Right lobe of liver (tissue), 4 donors: ENCODE data around the gene CHRD.

Experiments
- POLR2A ChIP-seq: fragments of 450-650 bp; IDR thresholded peaks from one replicate; pipeline ENCODE4 v1.6.1; 2017; ENCODE audit warnings: antibody characterized with exemption, mild to moderate bottlenecking
- TF ChIP-seq, protein P1 (sequence below), 4 donors: fragments of 200-600 bp in 3 of 4; fragments of 450-650 bp in 1 of 4; IDR thresholded peaks; one replicate each; pipeline versions ENCODE4 v1.5.1 to v1.8.0; 2016 to 2022; ENCODE audit warnings: antibody characterized with exemption in 4 of 4, mild to moderate bottlenecking in 2 of 4
- donor health status: DM: no; HTN: no; CAD: no.
- donor health status: DM: no; HTN: no; CAD: no.
- donor health status: DM: no; HTN: yes; CAD: no.

DNA sequence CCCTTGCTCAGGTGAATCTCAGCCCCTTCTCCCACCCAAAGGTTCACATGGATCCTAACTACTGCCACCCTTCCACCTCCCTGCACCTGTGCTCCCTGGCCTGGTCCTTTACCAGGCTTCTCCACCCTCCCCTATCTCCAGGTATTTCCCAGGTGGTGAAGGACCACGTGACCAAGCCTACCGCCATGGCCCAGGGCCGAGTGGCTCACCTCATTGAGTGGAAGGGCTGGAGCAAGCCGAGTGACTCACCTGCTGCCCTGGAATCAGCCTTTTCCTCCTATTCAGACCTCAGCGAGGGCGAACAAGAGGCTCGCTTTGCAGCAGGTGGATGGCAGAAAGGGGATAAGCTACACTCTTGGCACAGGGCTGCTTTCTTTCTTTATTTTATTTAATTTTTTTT lies 37.9 kb upstream of the CHRD start:
- TF ChIP-seq, protein P1, sequence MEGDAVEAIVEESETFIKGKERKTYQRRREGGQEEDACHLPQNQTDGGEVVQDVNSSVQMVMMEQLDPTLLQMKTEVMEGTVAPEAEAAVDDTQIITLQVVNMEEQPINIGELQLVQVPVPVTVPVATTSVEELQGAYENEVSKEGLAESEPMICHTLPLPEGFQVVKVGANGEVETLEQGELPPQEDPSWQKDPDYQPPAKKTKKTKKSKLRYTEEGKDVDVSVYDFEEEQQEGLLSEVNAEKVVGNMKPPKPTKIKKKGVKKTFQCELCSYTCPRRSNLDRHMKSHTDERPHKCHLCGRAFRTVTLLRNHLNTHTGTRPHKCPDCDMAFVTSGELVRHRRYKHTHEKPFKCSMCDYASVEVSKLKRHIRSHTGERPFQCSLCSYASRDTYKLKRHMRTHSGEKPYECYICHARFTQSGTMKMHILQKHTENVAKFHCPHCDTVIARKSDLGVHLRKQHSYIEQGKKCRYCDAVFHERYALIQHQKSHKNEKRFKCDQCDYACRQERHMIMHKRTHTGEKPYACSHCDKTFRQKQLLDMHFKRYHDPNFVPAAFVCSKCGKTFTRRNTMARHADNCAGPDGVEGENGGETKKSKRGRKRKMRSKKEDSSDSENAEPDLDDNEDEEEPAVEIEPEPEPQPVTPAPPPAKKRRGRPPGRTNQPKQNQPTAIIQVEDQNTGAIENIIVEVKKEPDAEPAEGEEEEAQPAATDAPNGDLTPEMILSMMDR (IDR thresholded peaks at IDR 0.05) = no peak
- no peak for TF ChIP-seq POLR2A
